ENCODE data around the gene MBD2. TPM values are rescaled to one million over a fixed set of nuclear protein-coding genes. Genes with fewer than 3 reads are reported as not detected.

Gene MBD2
- total and polyA plus RNA-seq, 2 donors (not counting 1 experiment from before 2014, with no cell fraction given), result 53.0 to 134 TPM

- Mint-ChIP-seq H3K9me3 (ENCODE audit: insufficient read depth) (no peaks in the 10 kb centered on the region), H3K27me3 (no peaks in the 10 kb centered on the region), H3K4me1 (peaks cover 6% of the 10 kb centered on the region), H3K27ac (no peak overlapping the region), H3K4me3 (no peak overlapping the region)
- POLR2A ChIA-PET, result interaction anchor here (0.7 kb wide), 1 partner anchor 29 kb away, joined by 3 read pairs; the partner anchor contains the start of gene POLI
- CTCF ChIA-PET, result interaction anchor here (1.0 to 2.2 kb wide), 2 partner anchors 11 to 30 kb away, joined by 5 to 7 read pairs; no protein-coding TSS in a partner anchor
- Histone ChIP-seq H3K27me3 (replicated peaks in 1 of 4; ENCODE audit: control extremely low read depth in 1 of 4, control insufficient read depth in 3 of 4, insufficient read depth in 4 of 4, low read length in 3 of 4) (no peaks in the 10 kb centered on the region), H3K79me2 (ENCODE audit: control insufficient read depth, insufficient read depth, low read length) (no peaks in the 10 kb centered on the region), H2AFZ (ENCODE audit: insufficient read depth, low read depth, low read length, poor library complexity, severe bottlenecking) (no peak overlapping the region), H3K4me1 (ENCODE audit: control insufficient read depth in 2 of 2, insufficient read depth in 2 of 2, low read length in 2 of 2) (peaks cover 0 to 4% of the 10 kb centered on the region in 2 donors), H3K9me3 (ENCODE audit: control extremely low read depth in 1 of 3, control insufficient read depth in 2 of 3, insufficient read depth in 1 of 3, low read length in 2 of 3) (no peaks in the 10 kb centered on the region), H3K4me3 (ENCODE audit: control extremely low read depth in 1 of 5, extremely low read depth in 1 of 5, insufficient read depth in 1 of 5, low read depth in 2 of 5, low read length in 4 of 5) (no peak overlapping the region), H3K27ac (ENCODE audit: low read length in 2 of 2) (no peak overlapping the region), H3K36me3 (replicated peaks in 1 of 2; ENCODE audit: control extremely low read depth in 1 of 2, control insufficient read depth in 1 of 2, extremely low read depth in 1 of 2, insufficient read depth in 2 of 2, low read length in 1 of 2) (no peaks in the 10 kb centered on the region), H4K20me1 (ENCODE audit: control insufficient read depth, insufficient read depth, low read length, poor library complexity, severe bottlenecking) (no peaks in the 10 kb centered on the region), H3K4me2 (replicated peaks; ENCODE audit: low read depth, low read length, poor library complexity, severe bottlenecking) (no peak overlapping the region), H3K9ac (ENCODE audit: low read length) (no peak overlapping the region)
- intact Hi-C loops (cut with micrococcal nuclease), result no loop called here
- no peak for TF ChIP-seq CTCF (IDR thresholded peaks at IDR 0.05)
- no peak for TF ChIP-seq EZH2 (IDR thresholded peaks at IDR 0.05; ENCODE audit: borderline replicate concordance, insufficient read depth, low read depth, low read length, poor library complexity, severe bottlenecking)
- no peak for ATAC-seq (ENCODE audit: low read depth)
- DNase-seq, result no peak
- WGBS (ENCODE audit: insufficient coverage), result 90% methylated on average over 12 of the region's 13 CpGs
These were observed 16.2 kb upstream of the MBD2 start for GRCh38 chr18:54240629-54241107.

- Histone ChIP-seq H4K20me1 (ENCODE audit: control insufficient read depth, insufficient read depth, low read length, poor library complexity, severe bottlenecking) (no peaks in the 10 kb centered on the region), H3K9ac (ENCODE audit: low read length) (no peak overlapping the region), H3K79me2 (ENCODE audit: control insufficient read depth, insufficient read depth, low read length) (no peaks in the 10 kb centered on the region), H3K27me3 (replicated peaks in 1 of 4; ENCODE audit: control extremely low read depth in 1 of 4, control insufficient read depth in 3 of 4, insufficient read depth in 4 of 4, low read length in 3 of 4) (no peaks in the 10 kb centered on the region), H2AFZ (ENCODE audit: insufficient read depth, low read depth, low read length, poor library complexity, severe bottlenecking) (no peak overlapping the region), H3K4me3 (ENCODE audit: control extremely low read depth in 1 of 5, extremely low read depth in 1 of 5, insufficient read depth in 1 of 5, low read depth in 2 of 5, low read length in 4 of 5) (no peak overlapping the region), H3K36me3 (replicated peaks in 1 of 2; ENCODE audit: control extremely low read depth in 1 of 2, control insufficient read depth in 1 of 2, extremely low read depth in 1 of 2, insufficient read depth in 2 of 2, low read length in 1 of 2) (no peaks in the 10 kb centered on the region), H3K4me2 (replicated peaks; ENCODE audit: low read depth, low read length, poor library complexity, severe bottlenecking) (peak overlapping the region; percentile 5), H3K9me3 (ENCODE audit: control extremely low read depth in 1 of 3, control insufficient read depth in 2 of 3, insufficient read depth in 1 of 3, low read length in 2 of 3) (no peaks in the 10 kb centered on the region), H3K4me1 (ENCODE audit: control insufficient read depth in 2 of 2, insufficient read depth in 2 of 2, low read length in 2 of 2) (peaks cover 0 to 4% of the 10 kb centered on the region in 2 donors), H3K27ac (ENCODE audit: low read length in 2 of 2) (no peak overlapping the region)
- no peaks in the 10 kb centered on the region for H3K9me3 Mint-ChIP-seq (ENCODE audit: insufficient read depth)
- no peak overlapping the region for H3K27ac Mint-ChIP-seq
- DNase-seq, result no peak
- POLR2A ChIA-PET, result no interaction called here
- no peak for ATAC-seq (ENCODE audit: low read depth)
- H3K27me3 Mint-ChIP-seq, result no peaks in the 10 kb centered on the region
- CTCF ChIA-PET, result no interaction called here
- WGBS (ENCODE audit: insufficient coverage), result 20% methylated on average over 1 of the region's 2 CpGs
- intact Hi-C loops (cut with micrococcal nuclease), result no loop called here
- TF ChIP-seq CTCF (IDR thresholded peaks at IDR 0.05) (no peak), EZH2 (IDR thresholded peaks at IDR 0.05; ENCODE audit: borderline replicate concordance, insufficient read depth, low read depth, low read length, poor library complexity, severe bottlenecking) (no peak)
- peaks cover 6% of the 10 kb centered on the region for H3K4me1 Mint-ChIP-seq
- H3K4me3 Mint-ChIP-seq, result no peak overlapping the region
These were observed 15.1 kb upstream of the MBD2 start for GRCh38 chr18:54239601-54240000.
